Measurements from ENCODE around the gene ADA. TPM values are rescaled to one million over a fixed set of nuclear protein-coding genes. Genes with fewer than 3 reads are reported as not detected.

Gene ADA
- total RNA-seq, 4 donors from 2014 or later = 1.6 to 25.6 (median 5.0) TPM

DNA sequence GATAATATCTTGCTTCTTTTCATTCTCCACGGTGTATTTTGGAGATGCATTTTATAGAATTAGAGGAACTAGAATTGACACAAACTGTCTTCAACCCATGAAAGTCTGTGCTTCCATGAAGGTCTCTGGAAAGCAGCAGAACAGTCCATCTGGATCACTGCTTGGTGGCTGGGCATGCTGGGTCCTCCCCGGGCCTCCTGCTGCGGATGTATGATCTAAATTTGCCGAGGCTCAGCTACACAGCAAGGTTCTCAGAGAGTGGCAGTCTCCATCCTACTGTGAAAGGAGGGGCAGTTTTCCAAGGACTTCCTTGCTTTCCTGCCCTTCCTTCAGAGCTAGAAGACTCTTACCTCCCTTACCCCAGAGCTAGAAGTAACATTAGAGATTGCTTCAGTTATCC lies 54.0 kb downstream of the ADA start:
- H3K27ac ChIP-seq = peak overlapping the region; percentile 59 to 88 (median 72)
- H3K4me3 ChIP-seq = no peak overlapping the region
- TF ChIP-seq, protein P1, sequence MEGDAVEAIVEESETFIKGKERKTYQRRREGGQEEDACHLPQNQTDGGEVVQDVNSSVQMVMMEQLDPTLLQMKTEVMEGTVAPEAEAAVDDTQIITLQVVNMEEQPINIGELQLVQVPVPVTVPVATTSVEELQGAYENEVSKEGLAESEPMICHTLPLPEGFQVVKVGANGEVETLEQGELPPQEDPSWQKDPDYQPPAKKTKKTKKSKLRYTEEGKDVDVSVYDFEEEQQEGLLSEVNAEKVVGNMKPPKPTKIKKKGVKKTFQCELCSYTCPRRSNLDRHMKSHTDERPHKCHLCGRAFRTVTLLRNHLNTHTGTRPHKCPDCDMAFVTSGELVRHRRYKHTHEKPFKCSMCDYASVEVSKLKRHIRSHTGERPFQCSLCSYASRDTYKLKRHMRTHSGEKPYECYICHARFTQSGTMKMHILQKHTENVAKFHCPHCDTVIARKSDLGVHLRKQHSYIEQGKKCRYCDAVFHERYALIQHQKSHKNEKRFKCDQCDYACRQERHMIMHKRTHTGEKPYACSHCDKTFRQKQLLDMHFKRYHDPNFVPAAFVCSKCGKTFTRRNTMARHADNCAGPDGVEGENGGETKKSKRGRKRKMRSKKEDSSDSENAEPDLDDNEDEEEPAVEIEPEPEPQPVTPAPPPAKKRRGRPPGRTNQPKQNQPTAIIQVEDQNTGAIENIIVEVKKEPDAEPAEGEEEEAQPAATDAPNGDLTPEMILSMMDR (IDR thresholded peaks at IDR 0.05) = no peak
- TF ChIP-seq POLR2A (IDR thresholded peaks at IDR 0.05) = no peak
- H3K4me1 ChIP-seq = peaks cover 0 to 67% (median 27%) of the 10 kb centered on the region in 4 donors
- H3K36me3 ChIP-seq = no peaks in the 10 kb centered on the region
- no peak for DNase-seq
- no peaks in the 10 kb centered on the region for H3K27me3 ChIP-seq
- H3K9me3 ChIP-seq = no peaks in the 10 kb centered on the region

DNA sequence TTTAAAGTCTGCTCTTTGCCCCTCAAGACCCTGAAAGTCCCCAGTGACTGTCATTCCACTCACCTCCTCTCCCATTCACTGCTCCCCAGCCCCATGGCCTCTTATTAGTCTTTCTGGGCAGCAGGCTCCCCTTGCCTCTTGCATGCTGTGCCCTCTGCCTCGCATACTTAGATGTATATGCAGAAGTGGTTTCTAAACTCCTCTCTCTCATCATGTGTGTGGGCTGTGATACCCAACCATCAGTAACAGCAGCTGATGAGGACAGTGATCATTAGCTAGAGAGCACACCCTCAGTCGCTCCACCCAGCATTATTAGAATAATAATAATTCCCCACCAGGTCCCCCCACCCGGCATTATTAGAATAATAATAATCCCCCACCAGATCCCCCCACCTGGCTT lies 54.6 kb downstream of the ADA start:
- Histone ChIP-seq H3K27ac (peak overlapping the region in 2 of 4 donors; percentile 67 to 76), H3K4me1 (peaks cover 0 to 63% (median 27%) of the 10 kb centered on the region in 4 donors), H3K27me3 (no peaks in the 10 kb centered on the region)

DNA sequence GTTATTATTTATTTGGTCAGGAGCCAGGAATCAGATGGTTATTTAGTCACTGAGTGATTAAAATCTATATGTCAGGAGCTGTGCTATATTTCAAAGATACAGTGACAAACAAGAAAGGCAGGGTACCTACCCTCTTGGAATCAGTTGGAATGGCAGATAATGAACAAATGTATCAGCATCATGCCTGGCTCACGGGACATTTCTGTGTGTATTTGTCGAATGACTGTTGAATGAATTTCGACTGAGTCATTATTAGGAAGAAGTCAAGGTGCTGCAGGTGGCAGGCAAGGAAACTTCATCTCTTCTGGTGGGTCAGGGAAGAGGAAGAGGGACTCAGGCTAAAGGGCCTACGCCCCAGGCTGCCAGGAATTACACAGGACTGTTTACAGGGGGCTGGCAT lies 55.5 kb downstream of the ADA start:
- peaks cover 0 to 6% (median 0%) of the 10 kb centered on the region in 3 donors for H3K36me3 ChIP-seq
- DNase-seq = no peak
- no peak overlapping the region for H3K4me3 ChIP-seq
- peaks cover 0 to 54% (median 22%) of the 10 kb centered on the region in 4 donors for H3K4me1 ChIP-seq
- H3K27me3 ChIP-seq = no peaks in the 10 kb centered on the region
- peak overlapping the region in 2 of 4 donors; percentile 67 to 76 for H3K27ac ChIP-seq
- no peaks in the 10 kb centered on the region for H3K9me3 ChIP-seq
- no peak for TF ChIP-seq POLR2A (IDR thresholded peaks at IDR 0.05)
- TF ChIP-seq, protein P1 (IDR thresholded peaks at IDR 0.05) = no peak

More for the DNA sequence above, 54.6 kb downstream of the ADA start:
- no peak for DNase-seq
- Histone ChIP-seq H3K36me3 (no peaks in the 10 kb centered on the region), H3K9me3 (no peaks in the 10 kb centered on the region), H3K4me3 (no peak overlapping the region)
- TF ChIP-seq, protein P1 (IDR thresholded peaks at IDR 0.05) = no peak
- TF ChIP-seq POLR2A (IDR thresholded peaks at IDR 0.05) = no peak

DNA sequence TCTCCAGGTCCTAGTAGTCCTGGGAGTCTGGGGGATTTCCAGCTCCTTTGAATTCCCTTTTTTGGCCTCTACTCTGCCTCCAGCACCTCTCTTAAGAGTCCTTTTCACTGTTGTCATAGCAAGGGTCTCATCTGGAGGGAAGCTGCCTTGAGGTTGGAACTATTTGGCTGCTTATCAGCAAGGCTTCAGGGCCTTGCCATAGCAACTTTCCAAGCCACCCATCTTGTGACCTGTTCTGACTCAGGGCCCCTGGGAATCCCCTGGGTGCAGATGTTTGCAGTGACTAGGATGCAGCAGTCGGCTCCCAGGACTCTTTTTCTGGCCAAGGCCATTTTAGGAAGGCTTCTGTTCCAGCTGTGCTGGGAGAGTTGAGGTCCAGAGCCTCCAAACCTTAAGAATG lies 56.8 kb downstream of the ADA start:
- Histone ChIP-seq H3K27ac (peak overlapping the region in 3 of 4 donors; percentile 1 to 61 (median 33)), H3K27me3 (no peaks in the 10 kb centered on the region), H3K4me3 (no peak overlapping the region), H3K36me3 (peaks cover 0 to 16% (median 0%) of the 10 kb centered on the region in 3 donors), H3K4me1 (peaks cover 0 to 42% (median 15%) of the 10 kb centered on the region in 4 donors), H3K9me3 (no peaks in the 10 kb centered on the region)
- no peak for DNase-seq
- TF ChIP-seq, protein P1 (IDR thresholded peaks at IDR 0.05) = no peak

DNA sequence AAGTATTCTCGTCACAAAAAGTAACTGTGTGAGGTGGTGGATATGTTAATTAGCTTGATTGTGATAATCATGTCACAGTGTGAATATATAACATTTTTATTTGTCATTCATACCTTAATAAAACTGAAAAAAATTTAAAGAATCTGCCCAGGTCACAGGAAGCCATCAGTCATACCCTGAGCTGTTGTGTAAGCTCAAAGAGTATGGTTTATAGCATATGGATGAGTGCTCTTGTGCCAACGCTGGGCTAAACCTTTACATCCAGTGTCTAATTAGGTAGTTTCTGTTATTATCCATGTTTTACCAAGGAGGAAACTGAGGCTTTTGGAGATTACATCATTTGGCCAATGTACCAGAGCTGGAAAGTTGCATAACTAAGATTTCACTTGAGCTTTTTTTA lies 57.7 kb downstream of the ADA start:
- H3K27me3 ChIP-seq = no peaks in the 10 kb centered on the region
- H3K27ac ChIP-seq = peak overlapping the region in 1 of 4 donors; percentile 33
- peaks cover 0 to 36% (median 13%) of the 10 kb centered on the region in 4 donors for H3K4me1 ChIP-seq
- DNase-seq = no peak
- peaks cover 0 to 16% (median 0%) of the 10 kb centered on the region in 3 donors for H3K36me3 ChIP-seq
- TF ChIP-seq, protein P1 (IDR thresholded peaks at IDR 0.05) = no peak
- no peak for TF ChIP-seq POLR2A (IDR thresholded peaks at IDR 0.05)
- H3K9me3 ChIP-seq = no peaks in the 10 kb centered on the region
- H3K4me3 ChIP-seq = no peak overlapping the region

DNA sequence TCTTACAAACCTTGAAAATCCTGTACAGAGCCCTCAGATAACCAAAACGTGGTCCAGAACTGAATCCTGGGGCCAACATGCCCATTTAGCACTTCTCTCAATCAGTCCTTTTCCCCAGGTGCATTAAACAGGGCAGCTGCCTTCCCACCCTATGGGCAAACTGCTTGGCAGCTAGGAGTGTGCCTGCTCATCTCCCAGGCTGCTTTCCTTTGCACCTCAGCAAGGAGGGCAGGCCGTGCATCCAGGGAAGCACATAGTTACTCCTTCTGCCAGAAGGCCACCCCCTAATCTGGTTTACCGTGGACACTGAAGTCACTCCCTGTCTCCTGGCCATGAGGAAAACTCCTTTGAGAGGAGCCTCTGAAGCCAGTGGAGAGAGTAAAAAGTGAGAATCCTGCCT lies 59.1 kb downstream of the ADA start:
- no peak overlapping the region for H3K4me3 ChIP-seq
- DNase-seq = no peak
- H3K9me3 ChIP-seq = no peaks in the 10 kb centered on the region
- peak overlapping the region in 1 of 4 donors; percentile 50 for H3K27ac ChIP-seq
- H3K36me3 ChIP-seq = peaks cover 0 to 16% (median 0%) of the 10 kb centered on the region in 3 donors
- no peak for TF ChIP-seq POLR2A (IDR thresholded peaks at IDR 0.05)
- TF ChIP-seq, protein P1 (IDR thresholded peaks at IDR 0.05) = no peak
- no peaks in the 10 kb centered on the region for H3K27me3 ChIP-seq
- peaks cover 0 to 23% (median 5%) of the 10 kb centered on the region in 4 donors for H3K4me1 ChIP-seq

Data from Peyer's patch (tissue), 4 donors.